GM19372 (cell line): ENCODE measurements around the gene PIM1.
A peak's percentile ranks its signal among the peaks of the same experiment; 100 is the strongest.

Source experiments
- ATAC-seq: cut with Tn5 transposase; IDR thresholded peaks from one replicate; pipeline ENCODE4 v1.9.1; 2021; ENCODE audit warnings: mild to moderate bottlenecking, low read depth, moderate library complexity; ENCODE audit not compliant: unreplicated experiment

PIM1 gene

DNA sequence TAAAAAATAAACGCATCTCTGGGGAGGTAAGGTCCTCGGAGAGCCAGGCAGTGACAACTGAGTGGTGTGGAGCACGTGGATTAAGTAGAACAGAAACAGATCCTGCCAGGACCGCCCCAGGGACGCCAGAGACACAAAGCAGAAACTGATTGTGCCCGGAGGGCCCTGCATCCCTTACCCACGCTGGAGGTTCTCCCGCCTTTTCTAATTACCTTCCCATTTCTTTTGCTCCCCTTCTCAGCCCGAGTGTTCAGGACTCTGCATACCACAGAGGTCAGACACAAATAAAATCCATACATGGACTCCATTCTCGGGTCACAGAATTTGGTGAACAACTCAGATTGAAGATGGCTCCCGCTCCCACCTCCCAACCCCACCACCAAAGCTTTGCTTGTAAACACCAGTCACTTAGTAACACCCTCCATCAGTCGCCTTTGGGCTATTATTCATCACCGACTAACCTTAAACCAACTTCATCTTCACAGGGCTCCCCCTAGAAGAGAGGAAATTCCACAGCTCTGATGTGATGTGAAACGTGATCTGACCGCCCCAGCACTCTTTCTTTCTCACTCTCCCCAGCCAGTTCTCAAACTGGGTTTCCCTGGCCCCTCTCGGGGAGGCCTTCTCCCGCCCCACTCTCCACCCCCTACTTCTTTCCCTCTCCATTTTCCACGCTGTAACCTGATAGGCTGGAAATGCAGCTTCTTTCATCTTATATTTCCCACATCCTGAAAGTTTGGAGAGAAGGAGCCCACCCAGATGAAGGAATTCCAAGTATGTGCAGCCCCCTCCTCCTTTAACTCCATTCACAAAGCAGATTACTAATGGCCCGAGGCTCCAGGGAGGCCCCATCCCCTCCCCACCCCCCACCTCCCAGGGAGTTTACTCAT, 32.5 kb upstream of the PIM1 start:
- no peak for ATAC-seq

GRCh38 chr6:37138856-37139229, 31.1 kb upstream of the PIM1 start:
- no peak for ATAC-seq

GRCh38 chr6:37139230-37139962, 30.6 kb upstream of the PIM1 start:
- ATAC-seq, result no peak

GRCh38 chr6:37140145-37140544, 29.8 kb upstream of the PIM1 start:
- ATAC-seq, result no peak

GRCh38 chr6:37141281-37142049, 28.5 kb upstream of the PIM1 start:
- no peak for ATAC-seq

- ATAC-seq, result no peak
Observed at GRCh38 chr6:37142050-37142614, 27.8 kb upstream of the PIM1 start.

DNA sequence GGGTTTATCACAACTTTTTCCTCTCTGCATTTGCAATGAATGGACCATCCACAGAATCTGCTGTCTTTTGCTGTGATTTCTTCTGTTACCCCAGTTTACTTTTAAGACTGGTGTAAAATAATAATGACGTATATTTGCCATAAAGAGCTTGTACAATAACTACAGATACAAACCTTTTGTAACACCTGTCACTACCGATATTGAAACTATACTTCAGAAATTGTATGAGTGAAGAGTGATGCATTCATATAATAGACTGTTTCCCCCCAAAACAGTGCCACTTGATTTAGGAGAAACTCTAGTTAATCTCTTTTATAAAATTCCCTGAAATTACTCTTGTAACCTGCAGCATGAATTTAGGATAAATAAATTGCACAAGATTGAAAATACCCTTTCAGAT, 26.4 kb upstream of the PIM1 start:
- ATAC-seq, result no peak

- ATAC-seq, result no peak
Observed at GRCh38 chr6:37145443-37145842, 24.5 kb upstream of the PIM1 start.

- ATAC-seq, result no peak
Observed at GRCh38 chr6:37146735-37147157, 23.2 kb upstream of the PIM1 start.

DNA sequence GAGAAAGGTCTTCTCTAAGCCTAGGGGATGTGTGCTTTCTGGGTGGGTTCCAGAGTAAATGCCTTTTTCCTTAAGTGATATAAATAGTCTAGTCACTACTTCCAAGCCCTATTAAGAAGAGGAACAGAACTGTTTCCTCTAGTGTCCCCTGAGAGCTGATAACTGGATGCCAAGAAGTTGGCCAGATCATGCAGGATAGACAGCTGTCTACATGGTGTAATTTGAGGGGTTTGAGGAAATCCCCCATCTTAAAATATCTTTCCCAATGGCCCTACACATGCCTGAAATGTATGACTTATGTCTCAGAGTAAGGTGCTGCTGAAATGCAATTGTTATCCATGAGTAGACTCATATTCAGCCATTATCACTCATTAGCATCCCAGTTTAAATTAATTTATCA, 20.2 kb upstream of the PIM1 start:
- no peak for ATAC-seq

DNA sequence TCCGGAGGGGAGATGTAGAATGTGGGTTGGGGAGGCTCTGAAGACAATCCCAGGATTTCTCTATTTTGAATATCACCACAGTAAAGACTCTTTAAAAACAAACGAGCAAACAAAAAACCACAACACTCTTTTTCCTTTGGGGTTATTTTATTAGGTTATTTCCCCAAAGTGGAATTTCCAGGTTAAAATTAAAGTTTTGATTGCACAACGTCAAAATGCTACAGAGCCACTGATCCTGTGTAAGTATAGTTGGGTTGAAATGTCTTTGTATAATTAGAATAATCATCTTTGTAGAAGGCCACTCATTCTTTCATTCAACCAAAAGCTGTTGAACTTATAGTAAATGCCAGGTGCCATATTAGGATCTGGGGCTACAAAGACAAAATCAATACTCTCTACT, 19.6 kb upstream of the PIM1 start:
- no peak for ATAC-seq

DNA sequence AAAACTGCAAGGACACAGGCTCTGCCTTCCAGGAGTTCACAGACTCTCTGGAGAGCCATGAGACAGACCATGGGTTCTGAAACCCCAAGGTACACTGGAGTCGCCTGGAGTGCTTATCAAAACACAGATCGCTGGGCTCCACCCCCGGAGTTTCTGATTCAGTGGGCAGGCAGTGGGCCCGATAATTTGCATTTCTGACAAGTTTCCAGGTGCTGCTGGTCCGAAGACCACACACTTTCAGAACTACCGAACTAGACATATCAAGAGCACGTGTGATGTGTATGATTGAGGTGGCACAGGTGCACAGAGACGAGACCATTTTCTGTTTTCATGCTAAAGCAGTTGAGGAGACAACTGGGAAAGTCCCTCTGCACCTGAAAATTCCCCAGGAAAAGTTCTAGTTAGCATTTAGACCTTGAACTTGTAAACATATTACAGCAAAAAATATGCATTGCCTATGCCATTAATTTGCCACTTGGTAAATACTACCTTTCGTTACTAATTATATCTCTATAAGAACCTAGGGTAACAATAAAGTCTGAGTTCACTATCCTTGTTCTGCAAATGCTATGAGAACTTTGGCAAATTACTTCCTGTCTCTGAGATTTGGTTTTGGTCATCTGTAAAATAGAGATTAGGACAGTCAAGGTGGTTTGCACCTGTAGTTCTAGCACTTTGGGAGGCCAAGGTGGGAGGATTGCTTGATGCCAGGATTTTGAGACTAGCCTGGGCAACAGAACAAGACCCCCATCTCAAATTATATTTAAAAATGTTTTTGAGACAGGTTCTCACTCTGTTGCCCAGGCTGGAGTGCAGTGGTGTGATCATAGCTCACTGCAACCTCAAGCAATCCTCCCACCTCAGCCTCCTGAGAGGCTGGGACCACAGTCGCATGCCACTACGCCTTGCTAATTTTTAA, 14.3 kb upstream of the PIM1 start:
- peak; percentile 90 for ATAC-seq

- no peak for ATAC-seq
Observed at GRCh38 chr6:37158508-37158907, 11.4 kb upstream of the PIM1 start.

- no peak for ATAC-seq
Observed at GRCh38 chr6:37160922-37161778, 8.8 kb upstream of the PIM1 start.

DNA sequence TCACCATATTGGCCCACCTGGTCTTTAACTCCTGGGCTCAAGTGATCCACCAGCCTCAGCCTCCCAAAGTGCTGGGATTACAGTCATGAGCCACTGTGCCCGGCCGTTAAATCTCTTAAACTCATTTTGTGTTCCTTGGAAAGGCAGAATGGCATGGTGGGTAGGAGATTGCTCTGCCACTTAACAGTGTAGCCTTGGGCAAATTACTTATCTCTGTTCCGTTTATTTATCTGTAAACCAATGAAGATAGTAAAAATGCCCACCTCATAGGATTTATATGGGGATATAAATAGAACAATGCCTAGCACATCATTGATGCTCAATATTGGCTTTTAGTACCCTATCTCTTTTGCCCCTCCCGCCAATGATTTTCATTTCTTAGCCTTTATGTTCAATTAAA, 7.2 kb upstream of the PIM1 start:
- ATAC-seq, result no peak

GRCh38 chr6:37168163-37168758, 1.7 kb upstream of the PIM1 start:
- no peak for ATAC-seq

DNA sequence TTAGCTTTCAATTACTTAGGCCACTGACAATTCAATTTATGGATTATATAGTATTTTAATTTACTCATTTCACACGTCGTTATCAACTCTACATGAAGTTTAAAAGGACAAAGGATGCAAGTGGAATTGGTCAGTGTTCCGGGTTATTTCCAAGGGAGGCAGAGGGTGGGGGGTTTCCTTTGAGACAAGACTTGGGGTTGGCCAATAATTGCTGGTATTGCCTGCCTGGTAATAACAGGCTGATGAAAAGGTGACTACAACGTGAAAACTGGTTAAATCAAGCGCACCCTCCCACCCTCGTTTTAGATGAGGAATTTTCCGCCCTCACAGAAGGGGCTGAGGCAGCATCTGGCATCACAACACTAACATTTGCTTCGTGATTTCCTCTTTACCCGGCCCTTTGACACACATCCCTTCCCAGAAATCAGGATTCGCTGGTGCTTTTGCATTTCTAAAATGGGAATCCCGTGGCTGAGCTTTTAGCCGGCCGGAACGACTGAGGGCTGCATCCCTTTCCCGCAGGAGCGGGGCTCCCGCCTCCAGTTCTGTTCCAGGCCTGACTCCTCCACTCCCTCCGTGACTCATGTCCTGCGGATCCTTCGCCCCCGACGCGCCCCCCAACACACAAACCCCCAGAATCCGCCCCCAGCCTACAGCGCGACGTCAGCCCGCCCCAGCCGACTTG, 999 bp upstream of the PIM1 start:
- no peak for ATAC-seq
